GM23338 (cell line): Measurements from ENCODE around the gene CASP6. TPM values are rescaled to one million over a fixed set of nuclear protein-coding genes. Genes with fewer than 3 reads are reported as not detected.

Experiments used
- JUNB ChIP-seq: IDR thresholded peaks from one replicate; pipeline ENCODE4 v1.6.1; 2016; ENCODE audit warnings: antibody characterized with exemption; ENCODE audit not compliant: unreplicated experiment
- NANOG ChIP-seq: IDR thresholded peaks from 2 replicates; pipeline ENCODE4 v1.6.1; 2016; ENCODE audit warnings: antibody characterized with exemption, borderline replicate concordance
- STAT1 ChIP-seq: IDR thresholded peaks from one replicate; pipeline ENCODE4 v1.6.1; 2016; ENCODE audit warnings: antibody characterized with exemption; ENCODE audit not compliant: unreplicated experiment
- ZNF114 ChIP-seq: fragments of 250-450 bp; sonication (Bioruptor Pico); IDR thresholded peaks from 2 replicates; pipeline ENCODE4 v1.5.0; 2020; ENCODE audit warnings: mild to moderate bottlenecking, moderate library complexity
- ZNF331 ChIP-seq: fragments of 250-450 bp; sonication (Bioruptor Pico); IDR thresholded peaks from 2 replicates; pipeline ENCODE4 v1.5.0; 2020; ENCODE audit warnings: low read depth, mild to moderate bottlenecking, moderate library complexity
- polyA plus RNA-seq: library from polyadenylated mRNA; unstranded; fragments of >200 nt; fragmentation: Nextera tagmentation; extraction: Ambion mirVana; gene quantifications from 2 replicates; pipeline ENCODE4 v1.2.1, GENCODE V29; 2016
- total RNA-seq: library from RNA; depleted of rRNA; stranded (reverse); fragments of >200 nt; shearing (Covaris generic); gene quantifications from 2 replicates; pipeline ENCODE4 v1.2.3, GENCODE V29; 2014
- TF ChIP-seq, protein P1 (sequence below): fragments of 250-450 bp; sonication (Bioruptor Pico); IDR thresholded peaks from 2 replicates; pipeline ENCODE4 v1.5.0; 2020; ENCODE audit warnings: mild to moderate bottlenecking, moderate library complexity
- TF ChIP-seq, protein P2 (sequence below), 2 experiments: fragments of 200-600 bp in 1 of 2; sonication (generic) in 1 of 2; conservative IDR thresholded peaks; 2 replicates each; pipeline versions ENCODE4 v1.5.1 to v1.6.1; 2016 to 2017; ENCODE audit warnings: antibody characterized with exemption in 2 of 2, low read depth in 2 of 2, mild to moderate bottlenecking in 2 of 2, moderate library complexity in 1 of 2
- TF ChIP-seq, protein P3 (sequence below): IDR thresholded peaks from one replicate; pipeline ENCODE4 v1.6.1; 2018; ENCODE audit warnings: antibody characterized with exemption; ENCODE audit not compliant: unreplicated experiment
- TF ChIP-seq, protein P4 (sequence below): IDR thresholded peaks from 2 replicates; pipeline ENCODE4 v1.6.1; 2016; ENCODE audit warnings: antibody characterized with exemption

Gene CASP6
- total and polyA plus RNA-seq, 2 experiments from 2014 or later = 30.5 to 35.4 TPM

DNA sequence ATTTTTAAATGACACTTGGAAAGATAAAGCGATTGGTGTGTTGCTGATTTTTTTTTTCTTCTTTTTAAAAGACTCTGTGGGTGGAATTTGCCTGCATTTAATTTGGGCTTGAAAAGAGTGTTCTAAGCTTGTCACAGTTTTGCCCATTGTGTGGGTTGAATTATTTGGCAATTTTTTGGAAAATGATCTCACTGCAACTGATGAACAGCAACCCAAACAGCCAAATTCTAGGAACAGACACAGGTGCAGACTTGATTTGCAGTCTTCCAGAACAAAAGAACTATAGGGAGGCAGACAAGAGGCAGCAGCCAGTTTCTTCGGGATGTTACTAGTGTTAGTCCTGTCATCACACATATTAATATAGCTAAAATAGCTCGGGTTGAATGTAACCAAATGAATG lies 40.5 kb downstream of the CASP6 start (continued):
- TF ChIP-seq, protein P1, sequence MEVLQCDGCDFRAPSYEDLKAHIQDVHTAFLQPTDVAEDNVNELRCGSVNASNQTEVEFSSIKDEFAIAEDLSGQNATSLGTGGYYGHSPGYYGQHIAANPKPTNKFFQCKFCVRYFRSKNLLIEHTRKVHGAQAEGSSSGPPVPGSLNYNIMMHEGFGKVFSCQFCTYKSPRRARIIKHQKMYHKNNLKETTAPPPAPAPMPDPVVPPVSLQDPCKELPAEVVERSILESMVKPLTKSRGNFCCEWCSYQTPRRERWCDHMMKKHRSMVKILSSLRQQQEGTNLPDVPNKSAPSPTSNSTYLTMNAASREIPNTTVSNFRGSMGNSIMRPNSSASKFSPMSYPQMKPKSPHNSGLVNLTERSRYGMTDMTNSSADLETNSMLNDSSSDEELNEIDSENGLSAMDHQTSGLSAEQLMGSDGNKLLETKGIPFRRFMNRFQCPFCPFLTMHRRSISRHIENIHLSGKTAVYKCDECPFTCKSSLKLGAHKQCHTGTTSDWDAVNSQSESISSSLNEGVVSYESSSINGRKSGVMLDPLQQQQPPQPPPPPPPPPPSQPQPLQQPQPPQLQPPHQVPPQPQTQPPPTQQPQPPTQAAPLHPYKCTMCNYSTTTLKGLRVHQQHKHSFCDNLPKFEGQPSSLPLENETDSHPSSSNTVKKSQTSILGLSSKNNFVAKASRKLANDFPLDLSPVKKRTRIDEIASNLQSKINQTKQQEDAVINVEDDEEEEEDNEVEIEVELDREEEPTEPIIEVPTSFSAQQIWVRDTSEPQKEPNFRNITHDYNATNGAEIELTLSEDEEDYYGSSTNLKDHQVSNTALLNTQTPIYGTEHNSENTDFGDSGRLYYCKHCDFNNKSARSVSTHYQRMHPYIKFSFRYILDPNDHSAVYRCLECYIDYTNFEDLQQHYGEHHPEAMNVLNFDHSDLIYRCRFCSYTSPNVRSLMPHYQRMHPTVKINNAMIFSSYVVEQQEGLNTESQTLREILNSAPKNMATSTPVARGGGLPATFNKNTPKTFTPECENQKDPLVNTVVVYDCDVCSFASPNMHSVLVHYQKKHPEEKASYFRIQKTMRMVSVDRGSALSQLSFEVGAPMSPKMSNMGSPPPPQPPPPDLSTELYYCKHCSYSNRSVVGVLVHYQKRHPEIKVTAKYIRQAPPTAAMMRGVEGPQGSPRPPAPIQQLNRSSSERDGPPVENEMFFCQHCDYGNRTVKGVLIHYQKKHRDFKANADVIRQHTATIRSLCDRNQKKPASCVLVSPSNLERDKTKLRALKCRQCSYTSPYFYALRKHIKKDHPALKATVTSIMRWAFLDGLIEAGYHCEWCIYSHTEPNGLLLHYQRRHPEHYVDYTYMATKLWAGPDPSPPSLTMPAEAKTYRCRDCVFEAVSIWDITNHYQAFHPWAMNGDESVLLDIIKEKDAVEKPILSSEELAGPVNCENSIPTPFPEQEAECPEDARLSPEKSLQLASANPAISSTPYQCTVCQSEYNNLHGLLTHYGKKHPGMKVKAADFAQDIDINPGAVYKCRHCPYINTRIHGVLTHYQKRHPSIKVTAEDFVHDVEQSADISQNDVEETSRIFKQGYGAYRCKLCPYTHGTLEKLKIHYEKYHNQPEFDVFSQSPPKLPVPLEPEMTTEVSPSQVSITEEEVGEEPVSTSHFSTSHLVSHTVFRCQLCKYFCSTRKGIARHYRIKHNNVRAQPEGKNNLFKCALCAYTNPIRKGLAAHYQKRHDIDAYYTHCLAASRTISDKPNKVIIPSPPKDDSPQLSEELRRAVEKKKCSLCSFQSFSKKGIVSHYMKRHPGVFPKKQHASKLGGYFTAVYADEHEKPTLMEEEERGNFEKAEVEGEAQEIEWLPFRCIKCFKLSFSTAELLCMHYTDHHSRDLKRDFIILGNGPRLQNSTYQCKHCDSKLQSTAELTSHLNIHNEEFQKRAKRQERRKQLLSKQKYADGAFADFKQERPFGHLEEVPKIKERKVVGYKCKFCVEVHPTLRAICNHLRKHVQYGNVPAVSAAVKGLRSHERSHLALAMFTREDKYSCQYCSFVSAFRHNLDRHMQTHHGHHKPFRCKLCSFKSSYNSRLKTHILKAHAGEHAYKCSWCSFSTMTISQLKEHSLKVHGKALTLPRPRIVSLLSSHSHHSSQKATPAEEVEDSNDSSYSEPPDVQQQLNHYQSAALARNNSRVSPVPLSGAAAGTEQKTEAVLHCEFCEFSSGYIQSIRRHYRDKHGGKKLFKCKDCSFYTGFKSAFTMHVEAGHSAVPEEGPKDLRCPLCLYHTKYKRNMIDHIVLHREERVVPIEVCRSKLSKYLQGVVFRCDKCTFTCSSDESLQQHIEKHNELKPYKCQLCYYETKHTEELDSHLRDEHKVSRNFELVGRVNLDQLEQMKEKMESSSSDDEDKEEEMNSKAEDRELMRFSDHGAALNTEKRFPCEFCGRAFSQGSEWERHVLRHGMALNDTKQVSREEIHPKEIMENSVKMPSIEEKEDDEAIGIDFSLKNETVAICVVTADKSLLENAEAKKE (CRISPR knock-in tag) = no peak
- TF ChIP-seq, protein P2, sequence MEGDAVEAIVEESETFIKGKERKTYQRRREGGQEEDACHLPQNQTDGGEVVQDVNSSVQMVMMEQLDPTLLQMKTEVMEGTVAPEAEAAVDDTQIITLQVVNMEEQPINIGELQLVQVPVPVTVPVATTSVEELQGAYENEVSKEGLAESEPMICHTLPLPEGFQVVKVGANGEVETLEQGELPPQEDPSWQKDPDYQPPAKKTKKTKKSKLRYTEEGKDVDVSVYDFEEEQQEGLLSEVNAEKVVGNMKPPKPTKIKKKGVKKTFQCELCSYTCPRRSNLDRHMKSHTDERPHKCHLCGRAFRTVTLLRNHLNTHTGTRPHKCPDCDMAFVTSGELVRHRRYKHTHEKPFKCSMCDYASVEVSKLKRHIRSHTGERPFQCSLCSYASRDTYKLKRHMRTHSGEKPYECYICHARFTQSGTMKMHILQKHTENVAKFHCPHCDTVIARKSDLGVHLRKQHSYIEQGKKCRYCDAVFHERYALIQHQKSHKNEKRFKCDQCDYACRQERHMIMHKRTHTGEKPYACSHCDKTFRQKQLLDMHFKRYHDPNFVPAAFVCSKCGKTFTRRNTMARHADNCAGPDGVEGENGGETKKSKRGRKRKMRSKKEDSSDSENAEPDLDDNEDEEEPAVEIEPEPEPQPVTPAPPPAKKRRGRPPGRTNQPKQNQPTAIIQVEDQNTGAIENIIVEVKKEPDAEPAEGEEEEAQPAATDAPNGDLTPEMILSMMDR (conservative IDR thresholded peaks at IDR 0.05; ENCODE audit: low read depth in 2 of 2) = no peak
- TF ChIP-seq ZNF331 (CRISPR knock-in tag) (no peak), STAT1 (no peak), ZNF114 (CRISPR knock-in tag) (no peak), JUNB (no peak), NANOG (no peak)
- TF ChIP-seq, protein P3, sequence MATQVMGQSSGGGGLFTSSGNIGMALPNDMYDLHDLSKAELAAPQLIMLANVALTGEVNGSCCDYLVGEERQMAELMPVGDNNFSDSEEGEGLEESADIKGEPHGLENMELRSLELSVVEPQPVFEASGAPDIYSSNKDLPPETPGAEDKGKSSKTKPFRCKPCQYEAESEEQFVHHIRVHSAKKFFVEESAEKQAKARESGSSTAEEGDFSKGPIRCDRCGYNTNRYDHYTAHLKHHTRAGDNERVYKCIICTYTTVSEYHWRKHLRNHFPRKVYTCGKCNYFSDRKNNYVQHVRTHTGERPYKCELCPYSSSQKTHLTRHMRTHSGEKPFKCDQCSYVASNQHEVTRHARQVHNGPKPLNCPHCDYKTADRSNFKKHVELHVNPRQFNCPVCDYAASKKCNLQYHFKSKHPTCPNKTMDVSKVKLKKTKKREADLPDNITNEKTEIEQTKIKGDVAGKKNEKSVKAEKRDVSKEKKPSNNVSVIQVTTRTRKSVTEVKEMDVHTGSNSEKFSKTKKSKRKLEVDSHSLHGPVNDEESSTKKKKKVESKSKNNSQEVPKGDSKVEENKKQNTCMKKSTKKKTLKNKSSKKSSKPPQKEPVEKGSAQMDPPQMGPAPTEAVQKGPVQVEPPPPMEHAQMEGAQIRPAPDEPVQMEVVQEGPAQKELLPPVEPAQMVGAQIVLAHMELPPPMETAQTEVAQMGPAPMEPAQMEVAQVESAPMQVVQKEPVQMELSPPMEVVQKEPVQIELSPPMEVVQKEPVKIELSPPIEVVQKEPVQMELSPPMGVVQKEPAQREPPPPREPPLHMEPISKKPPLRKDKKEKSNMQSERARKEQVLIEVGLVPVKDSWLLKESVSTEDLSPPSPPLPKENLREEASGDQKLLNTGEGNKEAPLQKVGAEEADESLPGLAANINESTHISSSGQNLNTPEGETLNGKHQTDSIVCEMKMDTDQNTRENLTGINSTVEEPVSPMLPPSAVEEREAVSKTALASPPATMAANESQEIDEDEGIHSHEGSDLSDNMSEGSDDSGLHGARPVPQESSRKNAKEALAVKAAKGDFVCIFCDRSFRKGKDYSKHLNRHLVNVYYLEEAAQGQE = no peak
- TF ChIP-seq, protein P4, sequence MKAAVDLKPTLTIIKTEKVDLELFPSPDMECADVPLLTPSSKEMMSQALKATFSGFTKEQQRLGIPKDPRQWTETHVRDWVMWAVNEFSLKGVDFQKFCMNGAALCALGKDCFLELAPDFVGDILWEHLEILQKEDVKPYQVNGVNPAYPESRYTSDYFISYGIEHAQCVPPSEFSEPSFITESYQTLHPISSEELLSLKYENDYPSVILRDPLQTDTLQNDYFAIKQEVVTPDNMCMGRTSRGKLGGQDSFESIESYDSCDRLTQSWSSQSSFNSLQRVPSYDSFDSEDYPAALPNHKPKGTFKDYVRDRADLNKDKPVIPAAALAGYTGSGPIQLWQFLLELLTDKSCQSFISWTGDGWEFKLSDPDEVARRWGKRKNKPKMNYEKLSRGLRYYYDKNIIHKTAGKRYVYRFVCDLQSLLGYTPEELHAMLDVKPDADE = no peak
